ENCODE measurements around the gene ZNF318. TPM values are rescaled to one million over a fixed set of nuclear protein-coding genes. Genes with fewer than 3 reads are reported as not detected.
"Not testable (repeated sequence)": the region's sequence is repeated elsewhere in the genome, so short reads cannot be mapped to it uniquely, and the experiment has no call there.

ZNF318 gene
- total RNA-seq, 2 donors from 2014 or later, result 22.5 to 24.0 TPM

DNA sequence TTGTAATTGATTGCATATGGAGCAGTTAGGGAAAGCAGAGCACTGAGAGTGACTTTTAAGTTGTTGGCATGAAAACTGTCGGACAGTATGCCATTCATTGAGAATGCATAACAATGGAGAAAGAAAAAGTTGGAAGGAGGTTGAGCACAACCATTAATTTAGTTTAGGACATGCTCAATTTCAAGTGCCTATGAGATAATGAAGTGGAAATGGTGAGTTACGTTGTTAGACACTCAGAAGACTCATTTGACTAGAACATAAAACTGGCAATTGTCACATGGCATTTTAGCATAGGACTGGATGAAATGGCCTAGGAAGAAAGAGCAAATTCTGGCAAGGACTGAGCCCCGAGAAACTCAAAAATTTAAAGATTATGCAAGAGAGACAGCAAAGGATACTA lies 22.0 kb downstream of the ZNF318 start:
- Mint-ChIP-seq H3K27ac (no peak overlapping the region), H3K4me3 (no peak overlapping the region), H3K4me1 (peaks cover 7% of the 10 kb centered on the region), H3K36me3 (ENCODE audit: low read depth) (peaks cover 8% of the 10 kb centered on the region), H3K27me3 (no peaks in the 10 kb centered on the region)
- ATAC-seq (no peak), DNase-seq (no peak)
- H3K9me3 ChIP-seq (ENCODE audit: control insufficient read depth, low read length, poor library complexity, severe bottlenecking), result no peaks in the 10 kb centered on the region

DNA sequence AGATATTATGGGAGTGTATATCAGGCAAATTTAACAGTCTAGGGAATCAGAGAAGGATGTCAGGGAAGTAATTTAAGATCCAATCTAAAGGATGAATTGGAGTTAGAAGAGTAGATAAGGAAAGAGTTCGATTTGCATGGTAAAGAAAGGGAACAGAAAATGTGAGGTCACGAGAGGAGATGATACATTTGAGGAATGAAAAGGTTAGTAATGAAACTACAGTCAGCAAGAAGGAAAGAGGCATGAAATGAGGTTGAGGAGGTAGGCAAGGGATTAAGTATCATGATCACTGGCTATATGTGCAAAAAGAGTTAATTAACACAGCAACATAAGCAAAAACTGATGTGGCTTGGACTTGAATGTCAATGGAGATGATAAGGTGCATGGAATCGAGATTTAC lies 22.4 kb downstream of the ZNF318 start:
- Mint-ChIP-seq H3K27ac (no peak overlapping the region), H3K4me1 (peaks cover 7% of the 10 kb centered on the region), H3K27me3 (no peaks in the 10 kb centered on the region), H3K36me3 (ENCODE audit: low read depth) (peaks cover 9% of the 10 kb centered on the region), H3K4me3 (no peak overlapping the region)
- DNase-seq (no peak), ATAC-seq (no peak)
- H3K9me3 ChIP-seq (ENCODE audit: control insufficient read depth, low read length, poor library complexity, severe bottlenecking), result no peaks in the 10 kb centered on the region

DNA sequence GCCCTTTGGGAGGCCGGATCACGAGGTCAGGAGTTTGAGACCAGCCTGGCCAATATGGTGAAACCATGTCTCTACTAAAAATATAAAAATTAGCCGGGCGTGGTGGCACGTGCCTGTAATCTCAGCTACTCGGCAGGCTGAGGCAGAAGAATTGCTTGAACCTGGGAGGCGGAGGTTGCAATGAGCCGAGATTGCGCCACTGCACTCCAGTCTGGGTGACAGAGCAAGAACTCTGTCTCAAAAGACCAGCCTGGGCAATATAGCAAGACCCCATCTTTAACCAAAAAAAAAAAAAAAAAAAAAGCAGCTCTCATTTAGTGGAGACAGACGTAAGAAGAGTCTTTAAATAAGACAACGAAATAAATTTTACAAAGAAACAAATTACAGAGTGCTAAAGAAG lies 23.2 kb downstream of the ZNF318 start:
- H3K4me1 Mint-ChIP-seq; H3K27me3 Mint-ChIP-seq; H3K36me3 Mint-ChIP-seq (ENCODE audit: low read depth); H3K4me3 Mint-ChIP-seq; H3K9me3 ChIP-seq (ENCODE audit: control insufficient read depth, low read length, poor library complexity, severe bottlenecking); H3K27ac Mint-ChIP-seq; ATAC-seq; DNase-seq: not testable (repeated sequence)

DNA sequence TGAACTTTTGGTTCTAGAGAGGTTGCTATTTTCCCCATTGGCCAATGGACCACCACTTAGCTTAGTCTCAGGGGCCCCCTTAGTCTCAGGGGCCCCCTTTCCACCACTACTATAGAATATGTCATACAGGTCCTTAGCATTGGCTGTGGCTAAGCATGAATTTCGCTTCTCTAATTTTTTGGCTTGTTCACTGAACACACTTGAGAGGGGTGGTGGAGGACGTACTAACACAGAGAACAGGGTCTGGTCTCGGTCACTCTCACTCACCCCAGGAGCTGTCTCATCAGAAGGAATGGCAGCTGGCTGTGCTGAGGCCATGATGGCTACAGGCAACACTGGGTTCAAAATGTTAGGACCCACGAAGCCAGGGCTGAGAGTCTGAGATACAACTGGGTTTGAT lies 30.3 kb downstream of the ZNF318 start:
- no peak overlapping the region for H3K27ac Mint-ChIP-seq
- DNase-seq (no peak), ATAC-seq (no peak)
- peaks cover 17% of the 10 kb centered on the region for H3K36me3 Mint-ChIP-seq (ENCODE audit: low read depth)
- H3K9me3 ChIP-seq (ENCODE audit: control insufficient read depth, low read length, poor library complexity, severe bottlenecking), result no peaks in the 10 kb centered on the region
- no peak overlapping the region for H3K4me3 Mint-ChIP-seq
- no peaks in the 10 kb centered on the region for H3K27me3 Mint-ChIP-seq
- H3K4me1 Mint-ChIP-seq, result peaks cover 13% of the 10 kb centered on the region

DNA sequence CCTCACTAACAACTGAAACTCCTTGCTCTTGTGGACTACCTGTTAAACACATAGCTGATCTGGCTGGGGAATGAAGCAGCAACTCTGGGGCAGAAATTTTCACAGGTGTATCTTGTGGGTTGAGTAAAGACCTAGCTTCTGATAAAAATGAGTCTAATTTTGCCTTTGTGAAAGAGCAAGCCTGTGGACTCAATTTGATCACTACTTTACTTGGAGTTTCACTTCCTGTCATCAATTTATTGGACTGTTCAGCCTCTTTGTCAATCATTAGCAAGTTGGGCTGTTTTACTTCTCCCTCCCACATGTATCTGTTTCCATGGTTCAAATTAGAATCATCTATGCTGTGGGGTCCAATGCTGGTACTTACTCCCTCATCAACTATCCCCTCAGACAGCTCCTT lies 31.2 kb downstream of the ZNF318 start:
- H3K36me3 Mint-ChIP-seq (ENCODE audit: low read depth), result peaks cover 17% of the 10 kb centered on the region
- no peak overlapping the region for H3K4me3 Mint-ChIP-seq
- H3K4me1 Mint-ChIP-seq, result peaks cover 13% of the 10 kb centered on the region
- no peak for ATAC-seq
- peak overlapping the region; percentile 41 for H3K27ac Mint-ChIP-seq
- H3K9me3 ChIP-seq (ENCODE audit: control insufficient read depth, low read length, poor library complexity, severe bottlenecking), result no peaks in the 10 kb centered on the region
- no peak for DNase-seq
- H3K27me3 Mint-ChIP-seq, result no peaks in the 10 kb centered on the region

DNA sequence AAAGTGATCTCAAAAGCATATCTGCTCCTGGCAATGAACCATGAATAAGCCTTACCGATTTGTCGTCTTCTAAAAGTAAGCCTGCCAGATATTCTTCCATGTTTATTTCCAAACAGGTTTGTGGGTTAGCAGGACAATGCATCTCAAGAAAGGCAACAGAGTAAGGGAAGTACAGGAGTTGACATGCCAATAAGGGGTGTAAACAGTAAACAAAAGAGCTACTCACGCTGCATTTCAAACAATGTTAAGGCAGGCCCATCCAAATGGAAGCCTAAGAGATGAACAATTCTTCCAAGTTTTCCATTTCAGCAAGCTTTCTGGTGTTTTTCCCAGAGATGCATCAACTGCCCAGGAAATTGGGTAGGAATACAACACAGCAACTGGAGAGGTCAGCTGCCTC lies 33.1 kb downstream of the ZNF318 start:
- H3K9me3 ChIP-seq (ENCODE audit: control insufficient read depth, low read length, poor library complexity, severe bottlenecking), result no peaks in the 10 kb centered on the region
- Mint-ChIP-seq H3K4me3 (no peak overlapping the region), H3K4me1 (peaks cover 21% of the 10 kb centered on the region), H3K27me3 (no peaks in the 10 kb centered on the region), H3K36me3 (ENCODE audit: low read depth) (peaks cover 12% of the 10 kb centered on the region), H3K27ac (no peak overlapping the region)
- DNase-seq, result no peak
- ATAC-seq, result no peak

DNA sequence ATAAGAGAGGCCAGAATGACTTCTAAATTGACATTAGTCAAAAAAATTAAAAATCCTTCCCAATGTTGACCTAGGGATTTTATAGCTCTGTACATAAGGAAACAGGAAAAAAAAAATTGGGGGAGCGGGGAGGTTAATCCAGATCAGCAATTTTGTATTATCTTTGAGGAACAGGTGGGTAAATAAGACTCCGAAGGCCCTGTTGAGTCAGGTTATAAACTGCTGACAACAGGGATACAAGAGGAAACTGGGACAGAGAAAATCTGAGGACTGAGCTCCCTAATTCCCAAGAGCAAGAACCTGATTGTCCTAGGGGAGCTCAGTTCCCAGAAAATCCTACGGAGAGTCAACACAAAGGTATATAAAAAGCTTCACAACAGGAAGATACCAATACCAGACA lies 34.0 kb downstream of the ZNF318 start:
- Mint-ChIP-seq H3K27ac (no peak overlapping the region), H3K4me3 (no peak overlapping the region), H3K27me3 (no peaks in the 10 kb centered on the region), H3K4me1 (peaks cover 25% of the 10 kb centered on the region), H3K36me3 (ENCODE audit: low read depth) (peaks cover 9% of the 10 kb centered on the region)
- no peaks in the 10 kb centered on the region for H3K9me3 ChIP-seq (ENCODE audit: control insufficient read depth, low read length, poor library complexity, severe bottlenecking)
- DNase-seq, result no peak
- no peak for ATAC-seq

DNA sequence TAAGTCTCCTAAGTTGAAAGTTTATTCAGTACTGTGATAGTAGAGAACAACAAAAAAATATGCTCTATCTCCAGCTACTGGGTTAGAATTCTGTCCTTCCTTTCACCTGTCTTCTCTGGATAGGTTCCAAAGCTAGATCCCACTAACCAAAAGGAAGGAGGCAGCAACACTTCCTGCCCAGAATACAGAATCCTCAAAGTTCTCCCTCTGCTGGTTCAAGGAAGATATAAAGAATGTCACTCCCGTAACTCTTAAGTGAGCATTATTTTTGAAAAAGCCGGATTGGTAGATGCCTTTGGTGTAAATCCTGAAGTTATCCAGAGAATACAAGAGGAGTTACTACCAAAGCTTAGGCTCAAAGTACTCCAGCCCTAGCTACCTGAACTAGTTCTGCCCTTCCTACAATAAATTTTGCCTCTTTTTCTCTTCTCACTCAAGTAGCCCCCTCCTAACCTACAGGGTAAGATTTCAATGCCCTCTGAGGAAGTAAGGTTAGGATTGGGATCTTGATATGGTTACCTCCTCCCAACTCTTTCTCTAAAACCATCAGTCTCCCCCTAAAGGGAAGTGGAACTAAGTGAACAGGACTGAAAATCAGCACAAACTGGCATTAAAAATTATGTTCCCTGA lies 34.9 kb downstream of the ZNF318 start:
- peaks cover 3% of the 10 kb centered on the region for H3K36me3 Mint-ChIP-seq (ENCODE audit: low read depth)
- no peaks in the 10 kb centered on the region for H3K9me3 ChIP-seq (ENCODE audit: control insufficient read depth, low read length, poor library complexity, severe bottlenecking)
- H3K27me3 Mint-ChIP-seq, result no peaks in the 10 kb centered on the region
- DNase-seq, result no peak
- H3K4me1 Mint-ChIP-seq, result peaks cover 22% of the 10 kb centered on the region
- ATAC-seq, result no peak
- no peak overlapping the region for H3K4me3 Mint-ChIP-seq
- H3K27ac Mint-ChIP-seq, result no peak overlapping the region

DNA sequence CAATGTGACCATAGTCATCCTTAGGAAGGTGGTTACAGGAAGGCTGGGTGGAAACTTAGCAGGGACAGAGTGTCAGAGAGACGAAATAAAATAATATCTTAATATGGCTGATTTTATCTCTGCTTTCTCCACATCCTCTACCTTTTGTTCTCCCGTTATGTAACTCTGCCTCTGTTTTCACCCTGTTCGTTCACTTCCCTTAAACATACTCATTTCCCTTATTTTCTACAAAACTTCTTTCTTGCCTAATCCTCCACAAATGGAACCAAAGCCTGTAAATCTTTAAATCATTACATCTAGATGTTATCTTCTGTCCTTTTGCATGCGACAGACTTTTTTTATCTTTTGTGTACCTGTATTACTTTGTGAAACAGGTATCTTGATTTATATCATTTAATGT lies 37.6 kb downstream of the ZNF318 start:
- no peak for DNase-seq
- Mint-ChIP-seq H3K27me3 (no peaks in the 10 kb centered on the region), H3K36me3 (ENCODE audit: low read depth) (peaks cover 2% of the 10 kb centered on the region), H3K27ac (peak overlapping the region; percentile 24), H3K4me1 (peaks cover 19% of the 10 kb centered on the region), H3K4me3 (peak overlapping the region; percentile 59)
- ATAC-seq, result peak; percentile 23
- H3K9me3 ChIP-seq (ENCODE audit: control insufficient read depth, low read length, poor library complexity, severe bottlenecking), result no peaks in the 10 kb centered on the region

DNA sequence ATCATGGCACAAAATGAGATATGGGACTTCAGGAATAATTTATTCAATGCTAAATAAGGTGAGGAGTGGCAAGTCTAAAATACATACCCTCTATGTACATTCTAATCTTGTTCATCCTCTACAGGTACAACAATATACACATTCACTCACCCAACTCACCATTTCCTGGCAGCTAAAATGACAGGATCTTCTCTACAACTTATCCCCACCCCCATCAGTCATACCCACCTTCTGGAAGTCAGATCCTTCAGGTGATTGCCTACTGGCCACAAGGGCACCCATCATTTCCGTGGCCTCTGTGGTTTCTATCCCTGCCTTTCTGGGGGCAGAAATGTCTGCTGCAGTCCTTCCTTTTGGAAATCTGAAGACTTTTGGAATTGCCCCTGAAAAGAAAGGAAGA lies 38.0 kb downstream of the ZNF318 start:
- no peak for DNase-seq
- Mint-ChIP-seq H3K4me3 (peak overlapping the region; percentile 59), H3K27ac (peak overlapping the region; percentile 24)

DNA sequence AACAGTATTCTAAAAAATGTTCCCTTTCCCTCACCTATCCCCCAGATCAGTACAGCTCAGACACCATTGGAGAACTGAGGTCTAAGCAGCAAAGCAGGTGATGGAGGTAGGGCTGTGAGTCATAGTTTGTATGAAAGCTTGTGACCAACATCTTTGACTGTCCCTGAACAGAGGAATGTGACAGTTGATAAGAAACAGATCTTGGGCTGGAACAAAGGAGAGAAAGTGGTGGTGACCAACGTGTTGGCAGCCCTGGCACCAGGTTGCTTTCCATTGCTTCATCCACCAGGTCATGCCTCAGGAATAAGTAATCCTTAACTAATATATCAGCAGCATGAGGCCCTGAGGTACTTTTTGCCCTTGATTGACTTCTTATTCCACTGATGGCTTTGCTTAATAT lies 40.9 kb downstream of the ZNF318 start:
- peaks cover 14% of the 10 kb centered on the region for H3K4me1 Mint-ChIP-seq
- no peak for ATAC-seq
- no peak for DNase-seq
- no peaks in the 10 kb centered on the region for H3K9me3 ChIP-seq (ENCODE audit: control insufficient read depth, low read length, poor library complexity, severe bottlenecking)
- H3K36me3 Mint-ChIP-seq (ENCODE audit: low read depth), result peaks cover 2% of the 10 kb centered on the region
- no peak overlapping the region for H3K4me3 Mint-ChIP-seq
- peak overlapping the region; percentile 45 for H3K27ac Mint-ChIP-seq
- no peaks in the 10 kb centered on the region for H3K27me3 Mint-ChIP-seq

More for the DNA sequence above, 38.0 kb downstream of the ZNF318 start:
- no peaks in the 10 kb centered on the region for H3K9me3 ChIP-seq (ENCODE audit: control insufficient read depth, low read length, poor library complexity, severe bottlenecking)
- Mint-ChIP-seq H3K4me1 (peaks cover 19% of the 10 kb centered on the region), H3K36me3 (ENCODE audit: low read depth) (peaks cover 2% of the 10 kb centered on the region), H3K27me3 (no peaks in the 10 kb centered on the region)
- no peak for ATAC-seq

DNA sequence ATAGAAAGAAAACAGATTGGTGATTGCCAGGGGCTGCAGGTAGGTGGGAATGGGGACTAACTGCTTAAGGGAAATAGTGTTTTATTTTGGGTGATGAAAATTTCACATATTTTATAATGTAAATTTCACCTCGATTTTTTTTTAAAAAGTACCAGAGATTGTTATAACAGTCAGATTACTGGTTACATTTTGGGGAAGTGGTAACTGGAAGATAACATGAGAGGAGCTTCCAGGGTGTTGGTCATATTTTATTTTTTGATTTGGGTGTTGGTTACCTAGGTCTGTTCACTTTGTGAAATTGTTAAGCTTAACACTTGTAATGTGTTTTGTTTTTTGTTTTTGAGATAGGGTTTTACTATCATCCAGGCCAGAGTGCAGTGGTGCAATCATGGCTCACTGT lies 43.6 kb downstream of the ZNF318 start:
- no peak for ATAC-seq
- H3K4me1 Mint-ChIP-seq, result no peaks in the 10 kb centered on the region
- no peak overlapping the region for H3K4me3 Mint-ChIP-seq
- H3K36me3 Mint-ChIP-seq (ENCODE audit: low read depth), result peaks cover 6% of the 10 kb centered on the region
- no peaks in the 10 kb centered on the region for H3K9me3 ChIP-seq (ENCODE audit: control insufficient read depth, low read length, poor library complexity, severe bottlenecking)
- no peak overlapping the region for H3K27ac Mint-ChIP-seq
- no peaks in the 10 kb centered on the region for H3K27me3 Mint-ChIP-seq
- DNase-seq, result no peak

DNA sequence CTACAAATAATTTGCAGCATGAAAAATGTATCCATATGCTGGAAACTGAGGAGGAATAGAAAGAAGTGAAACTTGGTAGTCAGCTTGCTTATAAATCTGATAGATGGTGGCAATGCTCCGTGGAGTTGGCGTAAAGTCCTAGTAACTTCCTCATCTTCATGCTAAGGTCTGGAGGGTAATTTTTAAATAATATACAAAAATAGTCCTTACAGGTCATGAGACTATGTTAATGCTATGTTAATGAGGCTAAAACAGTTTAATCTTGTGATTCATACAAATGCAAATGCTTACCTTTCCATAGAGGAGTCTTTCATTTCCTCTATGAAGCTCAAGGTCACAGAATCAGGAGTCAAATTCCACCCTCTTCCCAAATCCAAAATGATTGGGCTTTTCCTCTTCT lies 51.4 kb downstream of the ZNF318 start:
- no peaks in the 10 kb centered on the region for H3K9me3 ChIP-seq (ENCODE audit: control insufficient read depth, low read length, poor library complexity, severe bottlenecking)
- Mint-ChIP-seq H3K27ac (no peak overlapping the region), H3K4me1 (peaks cover 10% of the 10 kb centered on the region), H3K4me3 (no peak overlapping the region), H3K36me3 (ENCODE audit: low read depth) (peaks cover 6% of the 10 kb centered on the region), H3K27me3 (no peaks in the 10 kb centered on the region)
- ATAC-seq (no peak), DNase-seq (no peak)

DNA sequence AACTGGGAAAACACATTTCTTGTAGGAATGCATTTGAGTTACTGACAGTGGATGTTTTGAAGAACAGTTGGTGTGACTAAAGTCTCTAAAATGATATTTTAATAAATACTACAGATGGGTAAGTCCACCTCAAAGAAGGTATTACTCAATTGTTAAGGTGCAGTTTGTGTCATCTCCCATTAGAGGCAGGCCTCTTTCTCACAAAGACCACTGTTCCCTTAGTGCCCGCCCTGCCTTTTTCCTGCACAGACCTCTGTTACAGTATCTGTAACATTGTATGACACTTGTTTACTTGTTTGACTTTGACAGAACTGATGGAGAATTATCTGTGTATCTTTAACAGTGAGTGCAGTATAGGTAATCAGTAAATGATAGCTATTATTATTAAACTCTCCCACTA lies 55.6 kb downstream of the ZNF318 start:
- ATAC-seq (no peak), DNase-seq (no peak)
- Mint-ChIP-seq H3K27me3 (no peaks in the 10 kb centered on the region), H3K27ac (no peak overlapping the region), H3K36me3 (ENCODE audit: low read depth) (peaks cover 2% of the 10 kb centered on the region), H3K4me1 (peaks cover 15% of the 10 kb centered on the region), H3K4me3 (no peak overlapping the region)
- no peaks in the 10 kb centered on the region for H3K9me3 ChIP-seq (ENCODE audit: control insufficient read depth, low read length, poor library complexity, severe bottlenecking)

All from T-helper 17 cell (primary cell).